HG03354 (cell line): Measurements from ENCODE around the gene ZNF786.
"Not testable (repeated sequence)": the region's sequence is repeated elsewhere in the genome, so short reads cannot be mapped to it uniquely, and the experiment has no call there.

Experiments
- ATAC-seq: cut with Tn5 transposase; IDR thresholded peaks from one replicate; pipeline ENCODE4 v1.9.1; 2021; ENCODE audit warnings: mild to moderate bottlenecking; ENCODE audit not compliant: unreplicated experiment, poor library complexity, severe bottlenecking

ZNF786 gene

DNA sequence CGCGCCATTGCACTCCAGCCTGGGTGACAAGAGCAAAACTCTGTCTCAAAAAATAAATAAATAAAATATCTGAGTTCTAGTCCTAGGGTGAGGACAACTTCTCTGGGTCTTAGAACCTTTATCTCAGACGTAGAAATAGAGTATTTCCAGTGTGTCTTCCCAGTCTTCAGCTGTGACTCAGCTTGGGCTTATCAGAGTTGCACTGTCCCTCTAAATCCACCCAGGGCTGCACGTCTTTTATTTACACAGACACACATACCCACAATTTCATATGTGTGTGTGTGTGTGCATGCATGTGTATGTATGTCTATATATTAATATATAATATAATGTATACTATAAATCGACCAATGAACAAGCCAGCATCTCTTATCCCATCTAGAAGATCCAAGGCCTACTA lies 49.2 kb downstream of the ZNF786 start:
- no peak for ATAC-seq

DNA sequence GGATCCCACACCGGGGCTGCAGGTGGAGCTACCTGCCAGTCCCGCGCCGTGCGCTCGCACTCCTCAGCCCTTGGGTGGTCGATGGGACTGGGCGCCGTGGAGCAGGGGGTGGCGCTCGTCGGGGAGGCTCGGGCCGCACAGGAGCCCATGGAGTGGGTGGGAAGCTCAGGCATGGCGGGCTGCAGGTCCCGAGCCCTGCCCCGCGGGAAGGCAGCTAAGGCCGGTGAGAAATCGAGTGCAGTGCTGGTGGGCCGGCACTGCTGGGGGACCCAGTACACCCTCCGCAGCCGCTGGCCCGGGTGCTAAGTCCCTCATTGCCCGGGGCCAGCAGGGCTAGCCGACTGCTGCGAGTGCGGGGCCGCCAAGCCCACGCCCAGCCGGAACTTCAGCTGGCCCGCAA lies 51.9 kb downstream of the ZNF786 start:
- not testable (repeated sequence) for ATAC-seq

DNA sequence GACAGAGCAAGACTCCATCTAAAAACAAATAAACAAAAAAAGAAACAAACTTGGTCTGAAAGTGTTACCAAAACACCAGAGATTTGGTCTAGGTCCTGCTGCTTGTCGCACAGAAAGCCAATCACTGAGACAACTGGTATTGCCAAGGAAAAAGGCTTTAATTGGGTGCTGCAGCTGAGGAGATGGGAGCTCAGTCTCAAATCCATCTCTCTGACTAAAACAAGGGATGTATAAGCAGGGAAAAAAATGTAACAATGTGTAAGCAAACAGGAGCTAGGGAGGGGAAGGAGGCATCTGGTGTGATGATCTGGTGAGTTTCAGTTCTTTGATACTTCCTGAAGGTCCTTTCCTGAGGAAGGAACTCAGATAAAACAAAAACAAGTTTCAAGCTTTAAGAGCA lies 53.8 kb downstream of the ZNF786 start:
- no peak for ATAC-seq

DNA sequence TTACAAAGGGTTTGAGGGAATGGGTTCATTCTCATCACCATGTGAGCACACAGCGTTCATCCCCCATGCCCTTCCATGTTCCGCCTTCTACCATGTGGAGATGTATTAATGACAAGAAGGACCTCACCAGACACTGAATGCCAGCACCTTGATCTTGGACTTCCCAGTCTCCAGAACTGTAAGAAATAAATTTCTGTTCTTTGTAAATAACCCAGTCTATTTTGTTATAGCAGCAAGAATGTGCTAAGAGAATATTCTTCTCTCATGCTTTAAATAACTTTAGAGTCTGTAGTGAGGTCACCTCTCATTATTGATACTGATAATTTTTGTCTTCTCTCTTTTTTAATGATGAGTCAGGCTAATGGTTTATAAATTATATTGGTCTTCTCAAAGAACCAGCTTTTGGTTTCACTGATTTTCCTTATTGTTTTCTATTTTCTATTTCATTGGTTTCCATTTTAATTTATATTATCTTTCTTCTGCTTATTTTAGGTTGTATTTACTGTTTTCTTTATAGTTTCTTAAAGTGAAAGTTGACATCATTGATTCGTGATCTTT lies 59.1 kb downstream of the ZNF786 start:
- ATAC-seq, result no peak

DNA sequence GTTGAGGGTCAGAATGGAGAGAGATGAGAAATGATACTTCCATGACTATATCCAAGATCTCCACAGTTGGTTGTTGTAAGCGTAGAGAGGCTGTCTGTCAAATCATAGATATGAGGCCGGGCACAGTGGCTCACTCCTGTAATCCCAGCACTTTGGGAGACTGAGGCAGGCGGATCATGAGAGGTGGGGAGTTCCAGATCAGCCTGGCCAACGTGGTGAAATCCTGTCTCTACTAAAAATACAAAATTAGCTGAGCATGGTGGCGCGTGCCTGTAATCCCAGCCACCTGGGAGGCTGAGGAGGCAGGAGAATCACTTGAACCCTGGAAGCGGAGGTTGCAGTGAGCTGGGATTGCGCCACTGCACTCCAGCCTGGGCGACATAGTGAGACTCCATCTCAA lies 60.1 kb downstream of the ZNF786 start:
- ATAC-seq, result not testable (repeated sequence)

DNA sequence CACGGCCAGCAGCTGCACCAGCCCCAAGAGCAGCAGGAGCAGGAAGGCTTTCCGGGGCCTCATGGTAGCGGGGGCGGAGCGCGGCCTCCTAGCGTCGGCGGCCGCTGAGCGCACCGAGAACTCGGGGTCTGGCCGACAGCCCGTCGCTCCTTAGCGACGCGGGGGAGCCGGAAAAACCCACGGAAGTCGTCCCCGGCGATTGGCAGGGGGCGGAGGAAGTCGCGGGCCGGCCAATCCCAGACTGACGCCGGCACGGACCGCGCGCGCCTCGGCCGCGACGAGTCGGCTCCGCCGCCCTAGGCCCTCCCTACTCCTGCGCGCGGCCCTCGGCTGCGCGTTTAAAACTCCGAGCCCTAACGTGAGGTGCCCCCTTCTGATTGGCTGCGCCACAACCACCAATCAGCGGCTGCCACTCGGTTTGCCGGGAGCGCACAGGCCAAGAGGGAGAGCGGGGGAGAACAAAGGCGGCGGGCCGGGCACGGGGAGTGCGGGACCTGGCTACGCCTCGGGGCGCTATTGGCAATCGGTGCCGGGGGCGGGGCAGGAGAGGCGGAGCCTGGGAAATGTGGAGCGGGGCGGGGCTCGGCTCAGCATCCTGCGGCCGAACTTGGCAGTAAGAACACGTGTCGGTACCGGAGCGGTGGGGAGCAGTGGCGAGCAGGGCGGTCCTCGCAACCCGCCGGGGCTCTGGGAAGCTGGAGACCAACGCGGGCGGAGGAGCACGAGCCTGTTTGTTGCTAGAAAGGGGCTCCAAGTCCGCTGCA lies 62.0 kb downstream of the ZNF786 start, which contains the start of gene PDIA4:
Gene PDIA4, minus strand, starts transcription at position 160 of the 764 bp plus-strand sequence. Its CDS starts 97 bp downstream, at position 63.
- peak; percentile 90 for ATAC-seq

DNA sequence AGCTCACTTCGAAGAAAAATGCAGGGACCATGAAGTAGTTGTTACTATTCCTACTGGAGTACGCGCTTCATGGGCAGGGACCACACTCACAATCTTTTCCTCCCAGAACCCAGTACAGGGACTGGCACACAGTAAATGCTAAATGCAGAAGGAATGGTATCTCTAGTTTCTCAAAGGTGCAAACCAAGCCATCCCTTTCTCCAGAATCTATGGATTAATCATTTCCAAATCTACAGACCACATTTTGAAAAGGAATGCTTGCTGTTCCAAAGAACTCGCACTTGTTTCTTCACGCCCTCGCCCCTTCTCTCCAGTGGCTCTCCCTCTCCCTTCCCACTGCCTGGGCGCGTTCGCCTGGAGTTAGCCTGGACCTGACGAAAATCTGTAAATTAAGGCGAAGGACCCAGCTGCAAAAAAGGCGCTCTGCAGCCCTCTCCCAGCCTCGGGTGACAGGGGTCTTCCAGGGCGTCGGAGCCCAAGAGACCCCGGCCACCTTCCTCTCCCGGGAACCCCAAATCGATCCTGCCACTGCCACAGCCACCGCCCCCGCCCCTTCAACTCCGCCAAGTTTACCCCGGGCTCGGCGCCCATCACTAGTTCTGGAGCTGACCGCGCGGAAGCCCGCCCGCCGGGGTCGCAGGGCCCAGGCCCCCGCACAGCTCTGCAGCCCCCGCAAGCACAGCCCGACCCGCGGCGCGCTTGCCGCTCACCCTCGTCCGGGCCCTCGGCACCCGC lies 62.7 kb downstream of the ZNF786 start:
- no peak for ATAC-seq

DNA sequence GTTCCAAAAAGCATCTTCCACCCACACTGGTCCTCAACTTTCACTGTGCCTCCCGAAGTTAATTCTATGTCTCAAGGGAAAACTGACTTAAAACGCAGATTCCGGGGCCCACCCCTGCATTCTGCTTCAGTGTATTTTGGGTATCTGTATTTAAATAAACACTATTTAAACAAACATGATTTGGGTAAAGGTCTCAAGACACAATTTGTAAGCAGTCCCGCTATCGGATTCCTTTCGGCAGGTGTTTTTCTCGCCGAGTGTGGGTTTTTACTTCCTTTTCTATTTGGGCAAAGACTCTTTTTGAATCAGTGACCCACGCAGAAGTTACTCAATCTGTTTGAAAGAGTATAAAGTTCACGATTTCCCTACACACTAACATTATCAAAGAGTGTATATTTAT lies 63.5 kb downstream of the ZNF786 start:
- no peak for ATAC-seq

DNA sequence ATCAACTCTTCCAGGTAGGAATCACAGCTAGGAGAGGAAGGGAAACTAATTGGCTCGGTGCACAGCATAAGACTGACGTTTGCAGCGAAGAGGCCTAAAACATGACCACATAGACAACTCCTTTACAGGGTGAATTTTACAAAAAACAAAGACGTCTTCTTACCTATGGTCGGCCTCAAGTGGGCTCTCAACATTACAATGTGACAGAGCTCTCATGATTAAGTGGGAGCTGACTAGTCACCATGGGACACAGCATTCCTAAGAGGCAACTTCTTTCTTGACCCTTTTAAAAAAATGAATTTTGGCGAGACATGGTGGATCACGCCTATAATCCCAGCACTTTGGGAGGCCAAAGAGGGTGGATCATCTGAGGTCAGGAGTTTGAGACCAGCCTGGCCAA lies 66.9 kb downstream of the ZNF786 start:
- no peak for ATAC-seq

DNA sequence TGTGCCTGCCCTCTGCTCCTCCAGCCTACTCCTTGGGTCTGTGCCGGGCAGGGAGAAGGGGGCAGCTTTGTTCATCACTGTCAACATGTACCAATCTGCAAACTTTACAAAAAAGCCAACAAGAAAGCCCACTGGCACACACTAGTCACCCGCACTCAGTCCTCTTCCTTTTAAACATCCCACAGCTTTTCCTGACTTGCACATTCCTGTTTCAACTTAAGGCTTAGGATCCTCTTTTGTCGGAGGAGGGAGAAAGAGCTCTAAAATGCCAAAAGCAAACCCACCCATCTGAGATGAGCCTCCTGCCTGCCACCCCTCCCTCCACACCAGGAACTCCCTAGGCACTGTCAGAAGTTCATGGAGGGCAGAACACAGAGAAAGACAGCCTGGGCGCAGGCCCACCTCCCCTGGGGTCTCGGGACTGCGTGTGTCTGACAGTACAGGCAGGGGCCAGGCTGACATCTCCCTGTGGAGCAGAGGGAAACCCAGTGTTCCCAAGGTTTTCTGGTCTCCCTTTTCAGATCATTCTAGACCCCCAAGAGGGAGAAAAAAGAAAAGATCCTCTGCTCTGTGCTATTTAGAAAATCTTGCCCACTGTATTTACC lies 67.7 kb downstream of the ZNF786 start:
- no peak for ATAC-seq

DNA sequence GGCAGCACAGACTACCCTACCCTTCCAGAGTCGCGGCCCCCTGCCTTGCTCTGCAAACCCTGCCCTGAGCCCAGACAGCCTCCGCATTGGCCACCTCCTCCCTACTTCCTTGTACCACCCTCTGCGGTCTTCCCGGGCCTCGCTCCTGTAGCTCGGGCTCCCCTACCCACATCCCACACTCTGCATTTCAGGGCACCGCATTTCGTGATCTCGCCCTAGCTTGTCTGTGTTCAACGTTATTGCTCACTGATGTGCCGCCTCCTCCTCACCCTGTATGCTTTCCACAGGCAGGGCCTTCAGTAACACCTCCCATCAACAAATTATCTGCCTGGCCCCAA lies 68.8 kb downstream of the ZNF786 start:
- no peak for ATAC-seq

DNA sequence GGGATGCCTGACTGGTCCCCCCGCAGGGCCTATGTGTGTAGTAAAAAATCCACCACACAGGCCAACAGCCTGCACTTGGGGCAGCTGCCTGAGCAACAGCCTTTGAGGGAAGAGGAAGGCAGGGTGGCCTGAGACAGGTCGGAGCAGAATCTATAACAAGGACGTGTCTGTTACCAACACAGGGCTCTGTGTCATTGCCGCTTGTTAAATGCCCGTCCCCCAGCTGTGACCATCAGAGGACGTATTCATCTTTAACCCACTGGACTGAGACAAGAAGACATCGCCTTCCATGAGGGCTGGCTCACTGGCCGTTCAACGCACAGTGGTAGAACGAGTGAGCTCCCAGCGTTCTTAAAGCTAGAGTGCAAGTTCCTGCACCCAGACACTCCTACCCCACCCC lies 70.0 kb downstream of the ZNF786 start:
- no peak for ATAC-seq
